Esophagus muscularis mucosa (tissue), 4 donors: ENCODE measurements around the gene DEPDC1B.
"Not testable (repeated sequence)": the region's sequence is repeated elsewhere in the genome, so short reads cannot be mapped to it uniquely, and the experiment has no call there.

Source experiments
- EP300 ChIP-seq: sonication (generic); formaldehyde crosslinking; IDR thresholded peaks from one replicate; pipeline ENCODE4 v1.6.1; 2017; ENCODE audit warnings: antibody characterized with exemption
- POLR2A ChIP-seq: fragments of 450-650 bp; IDR thresholded peaks from one replicate; pipeline ENCODE4 v1.6.1; 2017; ENCODE audit warnings: antibody characterized with exemption, moderate library complexity, mild to moderate bottlenecking, low read depth
- TF ChIP-seq, protein P1 (sequence below), 3 experiments: fragments of 200-600 bp in 2 of 3; fragments of 450-650 bp in 1 of 3; sonication (generic) in 2 of 3; IDR thresholded peaks; one replicate each; pipeline ENCODE4 v1.5.1; 2017 to 2019; ENCODE audit warnings: antibody characterized with exemption in 3 of 3, mild to moderate bottlenecking in 2 of 3, moderate library complexity in 1 of 3

GRCh38 chr5:60587312-60587711 lies 112.7 kb downstream of the DEPDC1B start:
- TF ChIP-seq, protein P1, sequence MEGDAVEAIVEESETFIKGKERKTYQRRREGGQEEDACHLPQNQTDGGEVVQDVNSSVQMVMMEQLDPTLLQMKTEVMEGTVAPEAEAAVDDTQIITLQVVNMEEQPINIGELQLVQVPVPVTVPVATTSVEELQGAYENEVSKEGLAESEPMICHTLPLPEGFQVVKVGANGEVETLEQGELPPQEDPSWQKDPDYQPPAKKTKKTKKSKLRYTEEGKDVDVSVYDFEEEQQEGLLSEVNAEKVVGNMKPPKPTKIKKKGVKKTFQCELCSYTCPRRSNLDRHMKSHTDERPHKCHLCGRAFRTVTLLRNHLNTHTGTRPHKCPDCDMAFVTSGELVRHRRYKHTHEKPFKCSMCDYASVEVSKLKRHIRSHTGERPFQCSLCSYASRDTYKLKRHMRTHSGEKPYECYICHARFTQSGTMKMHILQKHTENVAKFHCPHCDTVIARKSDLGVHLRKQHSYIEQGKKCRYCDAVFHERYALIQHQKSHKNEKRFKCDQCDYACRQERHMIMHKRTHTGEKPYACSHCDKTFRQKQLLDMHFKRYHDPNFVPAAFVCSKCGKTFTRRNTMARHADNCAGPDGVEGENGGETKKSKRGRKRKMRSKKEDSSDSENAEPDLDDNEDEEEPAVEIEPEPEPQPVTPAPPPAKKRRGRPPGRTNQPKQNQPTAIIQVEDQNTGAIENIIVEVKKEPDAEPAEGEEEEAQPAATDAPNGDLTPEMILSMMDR (IDR thresholded peaks at IDR 0.05): not testable (repeated sequence)
- not testable (repeated sequence) for TF ChIP-seq EP300, POLR2A
